ENCODE data around the gene CUTA. TPM values are rescaled to one million over a fixed set of nuclear protein-coding genes. Genes with fewer than 3 reads are reported as not detected.
A peak's percentile ranks its signal among the peaks of the same experiment; 100 is the strongest.
"Not testable (repeated sequence)": the region's sequence is repeated elsewhere in the genome, so short reads cannot be mapped to it uniquely, and the experiment has no call there.

The CUTA gene
- total RNA-seq, 1 donor from 2014 or later = 153 TPM

- TF ChIP-seq CTCF (IDR thresholded peaks at IDR 0.05) = no peak
- no peaks in the 10 kb centered on the region for H3K4me1 ChIP-seq
- H3K36me3 ChIP-seq = no peaks in the 10 kb centered on the region
- no peak overlapping the region for H3K27ac ChIP-seq
- no peaks in the 10 kb centered on the region for H3K9me3 ChIP-seq
- no peak for ATAC-seq
- intact Hi-C loops (cut with DNase I) = no loop called here
- no peaks in the 10 kb centered on the region for H3K27me3 ChIP-seq (ENCODE audit: low read depth)
- H3K4me3 ChIP-seq = no peak overlapping the region
- DNase-seq = no peak
Measured at GRCh38 chr6:33404884-33405283, 13.0 kb downstream of the CUTA start.

GRCh38 chr6:33399881-33400280 lies 18.0 kb downstream of the CUTA start:
- H3K27ac ChIP-seq; H3K4me3 ChIP-seq; DNase-seq; H3K9me3 ChIP-seq; H3K4me1 ChIP-seq; ATAC-seq; intact Hi-C loops (cut with DNase I); H3K27me3 ChIP-seq (ENCODE audit: low read depth); H3K36me3 ChIP-seq: not testable (repeated sequence)

GRCh38 chr6:33398601-33399000 lies 19.3 kb downstream of the CUTA start:
- H3K27me3 ChIP-seq (ENCODE audit: low read depth); H3K9me3 ChIP-seq; H3K4me3 ChIP-seq; intact Hi-C loops (cut with DNase I); H3K27ac ChIP-seq; H3K4me1 ChIP-seq; ATAC-seq; DNase-seq; H3K36me3 ChIP-seq: not testable (repeated sequence)

- ATAC-seq = no peak
Measured at GRCh38 chr6:33397541-33397940, 20.4 kb downstream of the CUTA start.

GRCh38 chr6:33392979-33393378 lies 24.9 kb downstream of the CUTA start:
- TF ChIP-seq CTCF (IDR thresholded peaks at IDR 0.05) = no peak
- intact Hi-C loops (cut with DNase I) = no loop called here

More at GRCh38 chr6:33397541-33397940, 20.4 kb downstream of the CUTA start:
- Histone ChIP-seq H3K27ac (no peak overlapping the region), H3K4me3 (no peak overlapping the region), H3K9me3 (no peaks in the 10 kb centered on the region), H3K4me1 (peaks cover under 1% of the 10 kb centered on the region), H3K36me3 (no peaks in the 10 kb centered on the region), H3K27me3 (ENCODE audit: low read depth) (no peaks in the 10 kb centered on the region)
- intact Hi-C loops (cut with DNase I) = no loop called here
- DNase-seq = no peak
- no peak for TF ChIP-seq CTCF (IDR thresholded peaks at IDR 0.05)

GRCh38 chr6:33392595-33392948 lies 25.3 kb downstream of the CUTA start:
- no peak for TF ChIP-seq CTCF (IDR thresholded peaks at IDR 0.05)
- Histone ChIP-seq H3K27me3 (ENCODE audit: low read depth) (no peaks in the 10 kb centered on the region), H3K9me3 (no peaks in the 10 kb centered on the region), H3K27ac (no peak overlapping the region), H3K4me1 (peaks cover 17% of the 10 kb centered on the region), H3K4me3 (peak overlapping the region; percentile 60), H3K36me3 (no peaks in the 10 kb centered on the region)
- DNase-seq = no peak
- intact Hi-C loops (cut with DNase I) = no loop called here
- ATAC-seq = no peak

More at GRCh38 chr6:33392979-33393378, 24.9 kb downstream of the CUTA start:
- Histone ChIP-seq H3K27ac (no peak overlapping the region), H3K4me3 (no peak overlapping the region), H3K36me3 (no peaks in the 10 kb centered on the region), H3K4me1 (peaks cover 17% of the 10 kb centered on the region), H3K27me3 (ENCODE audit: low read depth) (no peaks in the 10 kb centered on the region), H3K9me3 (no peaks in the 10 kb centered on the region)
- no peak for DNase-seq
- no peak for ATAC-seq

Measured in lower lobe of right lung (tissue), 2 donors.